Stimulated activated CD8-positive, alpha-beta memory T cell treated with anti-CD3 and anti-CD28 coated beads, Interleukin-7, amount 100 ng/mL, for 1 hour (primary cell): ENCODE measurements around the gene SGTA.

Source experiments
- DNase-seq, 2 donors: peaks; one replicate each; pipeline ENCODE4 v3.0.0-alpha.2; 2020; ENCODE audit warnings: low read depth in 2 of 2

Gene SGTA

GRCh38 chr19:2755448-2755705, 27.7 kb downstream of the SGTA start:
- no peak for DNase-seq

GRCh38 chr19:2754659-2755447, 28.2 kb downstream of the SGTA start:
- no peak for DNase-seq

GRCh38 chr19:2751438-2751830, 31.6 kb downstream of the SGTA start:
- DNase-seq = no peak

- no peak for DNase-seq
Measured at GRCh38 chr19:2750808-2751437, 32.1 kb downstream of the SGTA start.

GRCh38 chr19:2747349-2747748, 35.7 kb downstream of the SGTA start:
- no peak for DNase-seq

GRCh38 chr19:2744113-2744512, 39.0 kb downstream of the SGTA start:
- DNase-seq = no peak

- DNase-seq = no peak
Measured at GRCh38 chr19:2743099-2743498, 40.0 kb downstream of the SGTA start.

GRCh38 chr19:2740314-2740656, 42.8 kb downstream of the SGTA start:
- no peak for DNase-seq

- peak; percentile 98 for DNase-seq
Measured at GRCh38 chr19:2739602-2740313, 43.3 kb downstream of the SGTA start, which contains the start of gene SLC39A3. TSS of gene SLC39A3 (minus strand) at chr19:2740017. CDS start at chr19:2737257, 2,760 bp downstream.

- DNase-seq = no peak
Measured at GRCh38 chr19:2736550-2737190, 46.4 kb downstream of the SGTA start.

- DNase-seq = no peak
Measured at GRCh38 chr19:2735374-2735773, 47.7 kb downstream of the SGTA start.

- no peak for DNase-seq
Measured at GRCh38 chr19:2734589-2735288, 48.3 kb downstream of the SGTA start.

GRCh38 chr19:2733930-2734588, 49.0 kb downstream of the SGTA start:
- no peak for DNase-seq

GRCh38 chr19:2732883-2733282, 50.2 kb downstream of the SGTA start:
- DNase-seq = no peak

GRCh38 chr19:2732157-2732725, 50.8 kb downstream of the SGTA start:
- no peak for DNase-seq

- DNase-seq = no peak
Measured at GRCh38 chr19:2731181-2731995, 51.7 kb downstream of the SGTA start.

GRCh38 chr19:2729943-2730818, 52.9 kb downstream of the SGTA start:
- DNase-seq = no peak

GRCh38 chr19:2728783-2729387, 54.2 kb downstream of the SGTA start:
- no peak for DNase-seq

- no peak for DNase-seq
Measured at GRCh38 chr19:2727640-2727944, 55.5 kb downstream of the SGTA start.
